ENCODE measurements around the gene PRIM2.
"Not testable (repeated sequence)": the region's sequence is repeated elsewhere in the genome, so short reads cannot be mapped to it uniquely, and the experiment has no call there.

Gene PRIM2

DNA sequence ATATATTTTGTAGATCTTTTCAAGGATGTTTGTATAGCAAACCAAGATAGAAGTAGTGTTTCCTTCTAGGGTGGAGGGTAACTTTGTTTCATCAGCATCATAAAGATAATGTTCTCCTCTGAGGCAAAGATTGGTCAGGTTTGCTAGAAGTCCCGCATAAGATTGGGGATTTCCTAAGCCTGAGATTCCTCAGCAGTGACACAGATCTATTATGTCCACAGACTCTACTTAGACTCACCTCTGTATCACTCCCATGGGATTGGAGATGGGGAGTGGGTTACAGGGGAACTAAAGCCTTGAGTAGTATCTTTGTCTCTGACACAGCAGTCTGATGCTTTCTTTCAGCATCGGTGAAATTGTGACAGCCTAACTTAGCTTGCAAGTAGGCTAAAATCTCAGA is 341.1 kb downstream of the PRIM2 start:
- DNase-seq, result not testable (repeated sequence)

GRCh38 chr6:57659794-57660193 is 342.4 kb downstream of the PRIM2 start:
- not testable (repeated sequence) for DNase-seq

- DNase-seq, result not testable (repeated sequence)
Observed at GRCh38 chr6:57660940-57661339, 343.5 kb downstream of the PRIM2 start.

- not testable (repeated sequence) for DNase-seq
Observed at GRCh38 chr6:57668108-57668507, 350.7 kb downstream of the PRIM2 start.

GRCh38 chr6:57671237-57671636 is 353.8 kb downstream of the PRIM2 start:
- not testable (repeated sequence) for DNase-seq

DNA sequence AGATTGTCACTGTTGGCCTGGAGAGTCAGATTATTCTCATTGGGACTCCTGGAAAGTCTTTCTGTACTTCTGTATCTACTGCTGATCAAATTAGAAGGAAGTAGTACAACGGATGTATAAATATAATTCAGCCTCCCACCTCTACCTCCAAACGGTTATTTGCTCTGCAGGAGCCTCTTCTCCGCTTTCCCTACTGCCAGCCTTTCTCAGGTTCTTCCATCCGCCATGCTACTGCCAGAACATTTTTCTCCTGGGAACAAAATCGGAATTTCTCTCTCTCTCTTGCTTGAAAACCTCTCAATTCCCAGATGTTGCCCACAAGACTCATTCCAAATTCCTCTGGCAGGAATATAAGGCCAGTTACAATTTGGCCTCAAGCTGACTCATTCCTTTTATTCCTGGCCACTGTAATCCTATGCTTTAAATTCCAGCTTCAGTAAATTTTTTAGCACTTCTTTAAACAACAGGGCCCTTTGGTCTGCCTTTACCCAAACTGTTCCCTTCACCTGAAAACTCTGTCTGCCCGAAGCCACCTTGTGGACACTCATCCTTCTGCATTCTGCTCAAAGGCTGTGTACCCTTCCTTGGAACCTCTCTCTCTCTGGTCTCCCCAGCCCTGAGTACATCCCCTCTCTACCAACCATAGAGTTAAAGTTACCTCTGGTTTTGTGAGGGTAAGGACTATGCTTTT is 354.7 kb downstream of the PRIM2 start:
- DNase-seq, result not testable (repeated sequence)

DNA sequence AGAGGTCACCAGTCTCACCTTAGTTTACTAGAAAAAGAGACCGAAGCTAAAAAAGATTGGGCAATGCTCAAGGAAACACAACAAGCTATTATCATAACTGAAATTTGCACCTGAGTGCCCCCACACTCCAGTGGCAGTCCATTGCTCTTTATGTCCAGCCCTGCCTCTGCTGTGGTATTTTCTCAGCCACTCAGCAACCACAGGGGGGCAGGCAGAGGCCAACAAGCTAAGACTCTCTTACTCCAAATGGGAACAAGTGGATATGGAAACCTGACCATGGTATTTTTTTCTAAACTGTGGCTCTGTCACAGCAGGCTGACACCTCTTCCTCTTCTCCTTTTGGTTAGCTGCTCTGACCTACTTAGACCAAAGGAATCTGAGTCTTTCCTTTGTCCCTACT is 355.9 kb downstream of the PRIM2 start:
- DNase-seq, result not testable (repeated sequence)

- not testable (repeated sequence) for DNase-seq
Observed at GRCh38 chr6:57675386-57675785, 358.0 kb downstream of the PRIM2 start.

DNA sequence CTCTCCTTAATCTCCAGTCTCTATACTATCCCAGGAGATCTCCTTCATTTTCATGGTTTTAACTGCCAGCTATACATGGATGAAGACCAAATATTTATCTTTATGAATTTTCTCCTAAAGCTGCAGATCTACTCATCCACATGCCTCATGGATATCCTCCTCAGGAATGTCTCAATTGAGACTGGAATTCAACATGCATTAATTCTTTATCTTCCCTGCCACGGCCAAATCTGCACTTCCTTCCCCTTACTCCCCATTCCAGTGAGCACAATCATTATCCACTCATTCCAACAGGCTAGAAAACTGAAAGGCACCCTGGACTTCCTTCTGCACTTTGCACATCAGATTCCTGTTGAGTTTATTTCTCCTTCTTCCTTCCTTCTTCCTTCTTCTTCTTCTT is 379.0 kb downstream of the PRIM2 start:
- DNase-seq, result not testable (repeated sequence)
